Hippocampal formation (tissue), 2 donors: Measurements from ENCODE around the gene ALPI.

Source experiments
- DNase-seq, 2 donors: peaks; one replicate each; lab custom pipeline; 2025; lab: John Stamatoyannopoulos, UW

Gene ALPI

DNA sequence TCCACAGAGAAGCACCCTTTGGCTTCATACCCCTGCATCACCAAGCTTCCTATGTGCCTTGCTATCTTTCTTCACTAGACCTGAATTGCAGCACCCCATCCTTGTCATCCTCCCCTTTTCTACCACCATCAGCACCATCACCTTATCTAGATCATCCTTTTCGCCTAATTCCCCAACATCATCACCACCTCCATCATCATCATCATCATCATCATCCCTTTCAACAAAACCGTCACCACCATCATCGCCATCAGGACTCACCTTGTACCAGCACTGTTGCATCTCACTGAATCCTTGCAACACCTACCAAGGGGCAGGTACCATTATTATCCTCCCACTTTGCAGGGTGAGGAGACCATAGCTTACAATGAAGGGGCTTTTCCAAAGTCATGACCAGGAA lies 42.5 kb downstream of the ALPI start:
- DNase-seq: no peak

DNA sequence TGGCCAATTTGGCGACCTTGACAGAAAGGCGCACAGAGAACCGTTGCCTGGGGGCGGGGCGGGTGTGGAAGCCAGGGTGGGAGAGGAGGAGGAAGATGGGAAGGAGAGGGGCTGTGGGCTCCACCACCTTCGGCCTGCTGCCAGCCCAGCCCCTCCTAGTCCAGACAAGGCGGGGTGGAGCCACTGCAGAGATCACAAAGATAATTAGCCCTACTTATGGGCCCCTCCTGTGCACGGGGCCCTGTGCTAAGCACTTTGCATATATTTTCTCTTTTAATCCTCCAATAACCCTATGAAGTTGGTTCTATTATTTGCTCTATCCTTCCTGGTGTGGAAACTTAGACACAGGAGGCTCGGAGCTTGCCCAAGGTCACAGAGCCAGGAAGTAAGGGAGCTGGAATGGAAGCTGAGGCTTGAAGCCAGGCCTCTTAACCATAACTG lies 45.4 kb downstream of the ALPI start:
- DNase-seq: no peak

DNA sequence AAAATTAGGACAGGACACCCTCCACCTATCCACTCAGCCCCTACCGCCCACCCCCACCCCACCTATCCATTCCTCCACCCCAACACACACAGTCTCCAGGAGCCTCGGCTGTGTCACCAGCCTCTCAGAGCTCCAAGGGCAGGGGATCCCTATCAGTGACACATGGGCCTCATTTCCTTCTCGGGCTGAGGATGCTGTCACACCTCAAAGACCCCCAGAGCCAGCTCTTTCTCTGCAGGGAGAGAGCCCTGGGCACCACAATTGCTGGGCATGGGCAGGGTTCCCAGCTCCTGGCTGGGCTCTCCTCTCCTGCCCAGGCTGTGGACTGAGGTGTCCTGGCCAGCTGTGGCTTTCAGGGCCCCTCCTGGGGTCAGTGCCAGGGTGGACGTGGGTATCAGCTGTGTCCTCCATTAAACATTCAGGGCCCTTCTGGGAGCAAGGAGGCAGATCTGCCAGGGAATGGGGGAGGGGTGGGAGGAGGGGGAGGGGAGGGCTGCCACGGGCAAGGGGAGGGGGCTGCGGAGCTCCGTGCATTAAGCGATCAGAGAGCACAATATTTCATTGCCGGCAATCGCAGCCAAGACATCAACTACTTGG lies 45.9 kb downstream of the ALPI start:
- DNase-seq: no peak

DNA sequence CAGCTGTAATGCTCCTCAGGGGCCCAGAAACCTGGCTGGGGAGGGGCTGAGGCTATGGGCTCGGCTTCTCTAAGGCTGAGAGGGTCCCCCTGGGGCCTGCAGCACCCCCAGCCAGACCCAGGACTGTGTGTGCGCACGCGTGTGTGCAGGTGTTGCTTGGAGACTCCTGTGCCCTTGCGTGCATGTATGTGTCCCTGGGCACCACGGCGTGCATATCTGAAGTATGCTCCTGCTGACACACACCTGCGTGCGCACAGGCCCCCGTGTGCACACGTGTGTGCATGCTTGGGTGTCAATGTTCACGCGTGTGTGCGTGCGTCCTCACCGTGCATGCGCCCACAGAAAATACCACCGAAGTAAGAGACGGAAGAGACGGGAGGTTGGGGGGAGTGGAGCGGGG lies 46.6 kb downstream of the ALPI start:
- DNase-seq: no peak

DNA sequence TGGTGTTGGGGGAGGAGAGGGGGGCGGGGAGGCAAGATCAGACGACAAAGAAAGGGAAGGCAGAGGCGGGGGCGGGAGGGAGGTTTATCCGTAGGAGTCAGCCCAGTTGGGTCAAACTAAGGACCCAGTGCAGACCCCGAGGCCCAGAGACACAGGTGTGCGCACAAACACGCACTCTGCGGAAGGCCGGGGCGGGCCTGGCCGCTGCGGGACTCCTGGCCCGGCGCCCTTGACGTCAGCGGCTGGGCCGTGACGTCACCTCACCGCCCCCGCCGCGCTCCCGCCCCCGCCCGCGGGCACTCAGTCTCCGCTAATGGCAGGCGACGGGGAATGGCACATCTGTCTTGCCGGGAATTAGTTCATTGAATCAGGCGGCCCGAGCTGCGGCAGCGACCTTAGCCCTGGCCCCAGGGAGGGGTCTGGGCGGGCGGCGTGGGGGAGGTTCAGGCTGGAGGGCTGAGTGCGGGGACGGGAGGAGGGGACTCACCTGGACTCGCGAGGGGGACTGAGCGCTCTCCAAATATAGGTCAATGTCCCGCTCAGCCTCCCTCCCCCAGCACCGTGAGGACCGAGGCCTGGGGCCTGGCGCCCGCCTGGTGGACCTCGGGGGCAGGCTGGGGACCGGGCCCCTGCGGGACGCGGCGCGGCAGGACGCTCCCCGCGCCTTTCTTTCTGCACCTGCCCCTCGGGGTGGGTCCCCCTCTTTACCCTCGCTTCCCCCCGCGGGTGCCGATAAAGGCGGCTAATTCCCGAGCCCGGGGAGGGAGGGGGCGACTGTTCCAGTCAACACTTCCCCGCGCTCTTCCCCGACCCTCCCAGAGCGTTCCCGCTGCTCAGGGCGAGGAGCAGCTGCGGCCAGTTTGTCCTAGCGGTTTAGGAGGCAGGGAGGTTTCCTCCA lies 47.2 kb downstream of the ALPI start:
- no peak for DNase-seq

DNA sequence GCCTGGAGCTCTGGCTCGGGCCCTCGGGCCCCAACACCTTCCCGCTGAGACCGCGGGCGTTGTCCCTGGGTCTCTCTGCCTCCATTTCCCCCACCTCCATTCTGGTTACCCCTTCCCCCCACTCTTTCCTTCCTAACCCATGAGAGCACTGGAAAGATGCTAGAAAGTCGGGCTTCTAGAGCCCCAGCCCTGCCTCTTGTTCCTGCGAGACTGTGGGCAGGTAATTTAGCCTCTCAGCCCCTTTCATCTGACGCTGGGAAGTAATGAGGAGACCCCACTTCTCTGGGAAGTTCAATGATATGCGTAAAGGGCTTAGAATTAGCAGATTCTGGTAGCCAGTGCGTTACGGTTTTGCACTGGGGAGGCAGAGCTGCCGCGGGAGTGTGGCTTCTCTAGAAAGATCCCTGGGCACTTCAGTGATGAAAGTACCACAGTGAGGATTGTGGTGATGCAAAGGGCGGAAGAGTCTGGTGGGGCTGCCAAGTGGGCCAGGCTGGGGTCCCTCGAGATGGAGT lies 47.9 kb downstream of the ALPI start:
- no peak for DNase-seq

DNA sequence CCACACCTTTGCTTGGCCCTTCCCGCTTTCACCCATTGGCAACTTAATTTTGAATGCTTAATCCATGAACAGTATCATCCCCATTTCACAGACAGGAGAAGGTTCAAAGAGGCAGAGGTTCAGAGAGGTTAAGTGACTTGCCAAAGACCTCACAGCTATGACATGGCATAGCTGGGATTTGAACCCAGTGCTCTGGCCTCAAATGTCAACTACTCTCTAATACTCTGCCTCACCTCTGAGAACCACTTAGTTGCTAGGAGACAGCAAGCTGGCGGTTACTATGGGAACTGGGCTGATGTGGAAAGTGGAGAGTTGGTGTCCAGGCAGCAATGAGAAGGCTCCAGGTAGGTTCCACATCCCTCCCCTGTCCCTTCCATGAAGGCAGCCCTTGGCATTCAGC lies 48.5 kb downstream of the ALPI start:
- no peak for DNase-seq

DNA sequence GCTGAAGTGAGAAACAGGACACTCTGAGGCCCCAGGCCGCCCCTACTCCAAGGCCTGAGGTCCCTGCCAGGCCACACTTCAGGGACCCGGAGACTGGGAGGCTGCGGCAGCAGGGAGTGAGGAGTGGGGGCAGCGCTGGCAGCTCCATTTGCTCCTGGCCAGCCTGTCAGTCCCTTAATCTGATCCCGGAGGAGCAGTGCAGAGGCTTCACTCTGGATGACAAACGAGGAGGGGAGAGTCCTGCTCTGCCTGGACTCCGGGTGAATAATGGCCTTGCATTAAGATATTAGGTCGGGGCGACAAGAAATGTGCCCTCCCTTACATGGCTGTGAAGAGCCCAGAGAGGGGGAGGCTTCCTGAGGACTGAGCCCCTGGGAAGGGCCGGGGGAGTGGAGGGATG lies 49.9 kb downstream of the ALPI start:
- no peak for DNase-seq

DNA sequence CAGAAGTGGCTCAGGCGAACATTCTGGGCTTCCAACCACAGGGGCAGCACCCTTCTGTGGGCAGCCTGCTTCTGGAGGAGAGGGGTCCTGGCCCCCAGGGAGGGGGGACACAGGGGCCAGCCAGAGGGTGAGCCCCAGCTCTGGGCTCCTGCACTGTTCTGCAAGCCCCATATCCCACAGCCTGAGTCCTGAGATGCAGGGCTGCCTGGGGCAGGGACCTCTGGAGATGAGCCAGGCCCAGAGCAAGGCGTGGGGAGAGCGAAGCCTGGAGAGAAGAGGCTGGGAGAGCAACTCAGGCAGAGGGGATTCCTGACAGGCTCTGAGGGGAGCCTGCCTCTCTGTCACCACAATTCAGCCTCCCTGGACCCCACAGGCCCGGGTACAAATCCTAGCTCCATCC lies 50.8 kb downstream of the ALPI start:
- DNase-seq: no peak

DNA sequence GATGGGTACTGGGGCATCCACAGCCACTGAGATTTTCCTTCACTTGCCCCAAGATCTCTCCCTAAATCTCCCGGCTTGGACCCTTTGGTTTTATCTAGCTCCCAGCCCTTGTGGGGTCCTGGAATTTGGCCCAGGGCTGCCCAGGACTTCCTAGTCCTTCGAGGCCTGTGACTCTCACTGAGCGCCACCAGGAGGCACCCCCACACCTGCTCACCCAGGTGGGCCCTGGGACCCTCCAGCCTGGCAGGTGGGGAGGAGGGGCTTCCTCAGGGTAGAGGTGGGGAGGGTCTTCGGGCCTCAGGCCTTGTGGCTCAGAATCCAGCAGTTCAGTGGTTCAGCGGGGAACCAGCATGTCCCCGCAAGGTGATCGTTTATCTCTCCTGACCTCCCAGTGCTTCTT lies 52.3 kb downstream of the ALPI start:
- DNase-seq: no peak
